ENCODE measurements around the gene LTB4R2. TPM values are rescaled to one million over a fixed set of nuclear protein-coding genes. Genes with fewer than 3 reads are reported as not detected.

Gene LTB4R2
- total and polyA plus RNA-seq, 2 donors (not counting 3 experiments of a cell fraction or from before 2014, with no cell fraction given) = 5.5 to 13.1 TPM

DNA sequence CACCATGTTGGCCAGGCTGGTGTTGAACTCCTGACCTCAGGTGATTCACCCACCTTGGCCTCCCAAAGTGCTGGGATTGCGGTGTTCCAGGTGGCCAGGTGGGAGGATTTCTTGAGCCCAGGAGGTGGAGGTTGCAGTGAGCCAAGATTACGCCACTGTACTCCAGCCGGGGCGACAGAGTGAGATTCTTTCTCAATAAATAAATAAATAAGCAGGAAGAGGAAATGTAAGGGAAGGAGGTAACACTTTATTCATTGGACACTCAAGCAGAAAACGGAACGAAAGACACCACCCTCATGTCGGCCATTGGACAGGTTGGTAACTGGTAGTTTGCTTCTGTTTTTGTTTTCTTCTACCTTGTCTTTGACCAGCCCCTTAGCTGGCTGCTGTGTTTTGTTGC, 45.1 kb downstream of the LTB4R2 start:
- Histone ChIP-seq H3K27me3 (ENCODE audit: control insufficient read depth in 2 of 2, insufficient read depth in 2 of 2, low read length in 2 of 2) (peaks cover 20 to 24% of the 10 kb centered on the region in 2 experiments), H3K9me1 (replicated peaks; ENCODE audit: control insufficient read depth, extremely low read depth, insufficient read depth, low read length) (no peaks in the 10 kb centered on the region), H4K20me1 (replicated peaks; ENCODE audit: control insufficient read depth, extremely low read depth, insufficient read depth, low read length) (no peaks in the 10 kb centered on the region), H3K4me1 (ENCODE audit: control insufficient read depth, extremely low read depth, insufficient read depth, low read length) (no peaks in the 10 kb centered on the region), H3K9ac (replicated peaks; ENCODE audit: extremely low read depth, insufficient read depth, low read length) (no peak overlapping the region), H3K36me3 (ENCODE audit: control insufficient read depth in 2 of 2, extremely low read depth in 1 of 2, insufficient read depth in 2 of 2, low read length in 2 of 2) (no peaks in the 10 kb centered on the region), H3K4me2 (ENCODE audit: insufficient read depth, low read length) (no peak overlapping the region), H3K27ac (ENCODE audit: insufficient read depth, low read depth, low read length) (no peak overlapping the region), H3K4me3 (replicated peaks in 1 of 3; ENCODE audit: insufficient read depth in 1 of 3, low read depth in 1 of 3, low read length in 3 of 3) (no peak overlapping the region), H2AFZ (ENCODE audit: low read depth, low read length) (no peak overlapping the region), H3K79me2 (ENCODE audit: control insufficient read depth, insufficient read depth, low read length) (no peaks in the 10 kb centered on the region), H3K9me3 (replicated peaks; ENCODE audit: control insufficient read depth, insufficient read depth, low read length) (no peaks in the 10 kb centered on the region)
- ChIA-PET CTCF (interaction anchor here (1.3 kb wide), 1 partner anchor 76 kb away, joined by 4 read pairs; no protein-coding TSS in a partner anchor), POLR2A (no interaction called here)
- intact Hi-C loops (cut with micrococcal nuclease) (no loop called here), dilution Hi-C loops (cut with MboI; ENCODE audit: extremely low pct_ligation_motif_present, low sequenced_read_pairs) (no loop called here)
- no peak for FAIRE-seq
- BruUV-seq (replicated peaks) = no TSS peak
- DNase-seq (ENCODE audit: low read depth, low spot score) = no peak
- no peak for TF ChIP-seq POLR2AphosphoS5 (IDR thresholded peaks at IDR 0.05; ENCODE audit: insufficient read depth, low read depth, low read length)
- TF ChIP-seq FOS (IDR thresholded peaks at IDR 0.05; ENCODE audit: borderline replicate concordance, insufficient read depth, low read length) = no peak
- no peak for TF ChIP-seq CTCF (IDR thresholded peaks at IDR 0.05; ENCODE audit: extremely low read depth in 1 of 2, insufficient read depth in 1 of 2, low read depth in 1 of 2, low read length in 2 of 2)
- no peak for TF ChIP-seq GATA2 (IDR thresholded peaks at IDR 0.05; ENCODE audit: insufficient read depth, insufficient read length, low read depth, low read length)
- TF ChIP-seq EZH2 (IDR thresholded peaks at IDR 0.05; ENCODE audit: borderline replicate concordance, low read depth, low read length, severe bottlenecking) = no peak
- no peak for TF ChIP-seq POLR2A (IDR thresholded peaks at IDR 0.05; ENCODE audit: low read depth, low read length)
- no peak for TF ChIP-seq MYC (IDR thresholded peaks at IDR 0.05; ENCODE audit: low read depth, low read length)
- TF ChIP-seq JUN (IDR thresholded peaks at IDR 0.05; ENCODE audit: borderline replicate concordance, insufficient read depth, insufficient read length, low read depth) = no peak
- TF ChIP-seq, protein P1, sequence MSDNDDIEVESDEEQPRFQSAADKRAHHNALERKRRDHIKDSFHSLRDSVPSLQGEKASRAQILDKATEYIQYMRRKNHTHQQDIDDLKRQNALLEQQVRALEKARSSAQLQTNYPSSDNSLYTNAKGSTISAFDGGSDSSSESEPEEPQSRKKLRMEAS (IDR thresholded peaks at IDR 0.05; ENCODE audit: insufficient read depth, insufficient read length) = no peak

Measured in endothelial cell of umbilical vein (primary cell).